Motor neuron (in vitro differentiated cells): ENCODE results near the gene REPIN1. TPM values are rescaled to one million over a fixed set of nuclear protein-coding genes. Genes with fewer than 3 reads are reported as not detected.

Experiments used
- ATAC-seq, 8 experiments: fragments of 200-7000 bp; cut with Tn5 transposase; replicated peaks in 6 of 8; 2 replicates each; pipeline ENCODE4 v1.8.0; 2021; ENCODE audit warnings: mild to moderate bottlenecking in 8 of 8, moderate library complexity in 8 of 8
- H3K27ac ChIP-seq, 2 donors: fragments of 250-450 bp; sonication (Bioruptor Pico); 2 replicates each; pipeline ENCODE4 v1.9.0; 2021; ENCODE audit warnings: antibody characterized with exemption in 2 of 2, mild to moderate bottlenecking in 2 of 2, moderate library complexity in 1 of 2
- H3K4me1 ChIP-seq, 2 donors: fragments of 250-450 bp; sonication (Bioruptor Pico); replicated peaks in 1 of 2; 2 replicates each; pipeline ENCODE4 v1.6.1; 2021; ENCODE audit warnings: antibody characterized with exemption in 2 of 2, mild to moderate bottlenecking in 2 of 2, moderate library complexity in 1 of 2
- H3K4me3 ChIP-seq, 5 donors: fragments of 250-450 bp; sonication (Bioruptor Pico); 2 replicates each; pipeline ENCODE4 v1.9.0; 2021; ENCODE audit warnings: antibody characterized with exemption in 5 of 5, mild to moderate bottlenecking in 5 of 5, moderate library complexity in 4 of 5
- WGBS, 10 experiments: fragments of 450-650 bp; shearing (Covaris generic); methylation state at CpG; one replicate each; pipeline ENCODE4 v1.0.0; 2022; 5-methylcytosine and 5-hydroxymethylcytosine counted together
- in situ Hi-C, 9 experiments: fragments of 400-800 bp; cut with MboI; loops; one replicate each; pipeline ENCODE4 v1.15.0; 2021; ENCODE audit warnings: low sequenced_read_pairs in 9 of 9, low pct_unique_long_range_greater_than_20kb in 2 of 9; ENCODE audit not compliant: unreplicated experiment in 9 of 9
- total RNA-seq, 8 experiments: library from RNA; unstranded; fragments of 300-600 nt; gene quantifications; 2 replicates each; pipeline versions ENCODE4 v1.2.3 to v1.2.4, GENCODE V29; 2022

The REPIN1 gene
- total RNA-seq, 8 experiments from 2014 or later, result 54.9 to 102 (median 67.1) TPM

DNA sequence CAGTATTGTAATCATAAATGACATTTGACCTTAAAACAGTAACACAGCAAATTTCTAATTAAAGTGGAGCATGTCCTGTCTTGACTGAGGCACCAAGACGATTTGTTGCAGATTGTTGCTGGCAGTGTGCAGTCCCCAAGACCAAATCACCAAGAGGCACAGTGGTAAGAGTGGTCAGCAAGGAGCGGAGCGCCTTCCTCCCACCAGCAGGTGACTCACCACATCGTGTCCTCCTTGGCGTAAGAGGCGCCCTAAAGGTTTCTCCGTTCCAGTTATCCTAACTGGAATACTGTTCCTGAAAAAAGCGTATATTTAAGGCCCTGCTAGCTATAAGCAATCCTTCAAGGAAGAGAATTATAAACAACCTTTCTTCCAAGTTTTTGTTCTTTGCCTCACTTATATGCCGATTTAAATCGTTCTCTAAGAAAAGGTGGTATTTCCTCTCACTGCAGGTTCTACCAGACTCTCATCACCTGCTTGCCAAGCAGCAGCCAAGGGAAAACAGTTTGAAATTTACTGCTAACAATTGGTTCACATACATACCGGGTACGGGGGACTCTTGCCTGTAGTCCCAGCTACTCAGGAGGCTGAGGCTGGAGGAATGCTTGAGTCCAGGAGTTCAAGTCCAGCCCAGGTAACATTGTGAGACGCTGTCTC lies 10.7 kb upstream of the REPIN1 start:
- in situ Hi-C loops, result no loop called here
- 66 to 93% (median 87%) methylated on average over 4 to 12 of the region's 13 CpGs; no CpG with 5 or more reads in 1 of the 10 experiments for WGBS, 10 experiments
- no peak for ATAC-seq
- peaks cover 11 to 15% of the 10 kb centered on the region in 2 donors for H3K4me1 ChIP-seq
- H3K4me3 ChIP-seq, result no peak overlapping the region
- no peak overlapping the region for H3K27ac ChIP-seq

DNA sequence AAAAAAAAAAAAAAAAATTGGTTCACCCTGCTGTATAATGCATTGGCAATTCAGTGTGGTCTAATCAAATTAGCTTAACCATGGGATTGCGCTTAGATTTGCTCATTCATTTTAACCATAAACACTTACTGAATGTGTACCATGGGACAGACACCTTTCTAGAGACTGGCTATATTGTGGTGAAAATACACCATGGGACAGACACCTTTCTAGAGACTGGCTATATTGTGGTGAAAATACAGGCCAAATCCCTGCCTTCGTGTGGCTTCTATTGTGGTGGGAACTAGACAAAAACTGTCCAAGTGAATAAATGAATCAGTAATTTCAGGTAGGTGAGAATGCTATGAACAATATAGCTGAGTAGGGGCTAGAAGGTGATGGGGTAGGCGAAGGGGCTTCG lies 10.2 kb upstream of the REPIN1 start:
- ATAC-seq, result no peak
- H3K4me3 ChIP-seq, result no peak overlapping the region
- H3K4me1 ChIP-seq, result peaks cover 11 to 15% of the 10 kb centered on the region in 2 donors
- no peak overlapping the region for H3K27ac ChIP-seq
- in situ Hi-C loops, result no loop called here
- WGBS, 10 experiments, result 79 to 100% (median 92%) methylated on average over 2 to 4 of the region's 4 CpGs; no CpG with 5 or more reads in 1 of the 10 experiments

DNA sequence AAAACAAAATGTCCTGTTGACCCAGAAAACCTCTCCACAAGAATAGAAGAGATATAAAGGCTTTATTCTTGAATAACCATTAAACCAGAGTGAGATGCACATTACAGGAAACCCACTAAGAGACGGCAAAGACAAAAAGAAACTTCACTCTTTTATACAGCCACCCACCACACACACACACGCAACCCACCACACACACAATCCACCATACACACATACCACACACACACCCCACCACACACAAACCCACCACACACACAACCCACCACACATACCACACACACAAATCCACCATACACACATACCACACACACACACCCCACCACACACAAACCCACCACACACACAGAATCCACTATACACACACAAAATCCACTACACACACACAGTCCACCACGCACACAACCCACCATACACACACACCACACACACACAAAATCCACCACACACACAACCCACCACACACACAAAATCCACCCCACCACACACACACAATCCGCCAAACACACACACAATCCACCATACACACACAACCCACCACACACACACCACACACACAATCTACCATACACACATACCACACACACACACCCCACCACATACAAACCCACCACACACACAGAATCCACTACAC lies 9.5 kb upstream of the REPIN1 start:
- Histone ChIP-seq H3K4me3 (no peak overlapping the region), H3K27ac (no peak overlapping the region), H3K4me1 (peaks cover 11 to 15% of the 10 kb centered on the region in 2 donors)
- no peak for ATAC-seq
- in situ Hi-C loops, result no loop called here
- WGBS, 10 experiments, result 71 to 100% (median 90%) methylated on average over 1 to 3 of the region's 4 CpGs; no CpG with 5 or more reads in 5 of the 10 experiments

DNA sequence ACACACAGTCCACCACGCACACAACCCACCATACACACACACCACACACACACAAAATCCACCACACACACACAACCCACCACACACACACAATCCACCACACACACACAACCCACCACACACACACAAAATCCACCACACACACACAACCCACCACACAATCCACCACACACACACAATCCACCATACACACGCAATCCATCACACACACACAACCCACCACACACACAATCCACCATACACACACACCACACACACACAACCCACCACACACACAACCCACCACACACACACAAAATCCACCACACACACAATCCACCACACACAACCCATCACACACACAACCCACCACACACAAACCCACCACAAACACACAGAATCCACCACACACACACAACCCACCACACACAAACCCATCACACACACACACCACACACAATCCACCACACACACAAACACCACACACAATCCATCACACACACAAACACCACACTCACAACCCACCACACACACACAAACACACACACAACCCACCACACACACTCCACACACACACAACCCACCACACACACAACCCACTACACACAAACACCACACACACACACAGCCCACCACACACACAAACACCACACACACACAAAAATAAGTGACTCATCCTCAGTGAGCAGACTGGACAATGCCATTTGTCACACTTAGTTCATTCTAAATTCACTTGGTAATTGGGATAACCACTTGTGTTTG lies 8.8 kb upstream of the REPIN1 start:
- in situ Hi-C loops, result no loop called here
- Histone ChIP-seq H3K4me1 (peaks cover 11 to 15% of the 10 kb centered on the region in 2 donors), H3K27ac (no peak overlapping the region), H3K4me3 (no peak overlapping the region)
- 80 to 100% (median 100%) methylated on average over 1 to 2 of the region's 2 CpGs; no CpG with 5 or more reads in 4 of the 10 experiments for WGBS, 10 experiments
- no peak for ATAC-seq

DNA sequence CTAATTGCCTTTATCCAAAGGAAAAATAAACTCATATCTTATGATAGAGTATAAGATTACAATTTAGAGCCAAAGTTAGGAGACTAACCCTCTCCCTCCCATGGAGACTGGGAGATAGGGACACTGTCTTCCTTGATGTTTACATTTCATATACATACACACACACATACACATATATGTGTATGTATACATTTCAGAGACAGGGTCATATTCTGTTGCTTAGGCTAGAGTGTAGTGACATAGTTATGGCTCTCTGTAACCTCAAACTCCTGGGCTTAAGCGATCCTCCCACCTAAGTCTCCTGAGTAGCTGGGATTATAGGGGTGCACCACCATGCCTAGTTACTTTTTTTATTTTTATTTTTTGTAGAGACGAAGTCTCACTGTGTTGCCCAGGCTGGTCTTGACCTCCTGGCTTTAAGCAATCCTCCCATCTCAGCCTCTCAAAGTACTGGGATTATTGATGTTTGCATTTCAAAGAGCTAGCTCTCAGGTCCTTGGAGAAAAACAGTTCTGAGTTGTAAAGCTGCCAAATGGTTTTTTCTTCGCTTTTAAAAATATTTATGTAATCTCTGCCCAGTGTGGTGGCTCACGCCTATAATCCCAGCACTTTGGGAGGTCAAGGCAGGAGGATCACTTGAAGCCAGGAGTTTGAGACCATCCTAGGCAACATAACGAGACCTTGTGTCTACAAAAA lies 8.1 kb upstream of the REPIN1 start:
- H3K4me1 ChIP-seq, result peaks cover 11 to 15% of the 10 kb centered on the region in 2 donors
- in situ Hi-C loops, result no loop called here
- WGBS, 10 experiments, result 42 to 100% (median 88%) methylated on average over 1 to 5 of the region's 5 CpGs; no CpG with 5 or more reads in 1 of the 10 experiments
- no peak overlapping the region for H3K4me3 ChIP-seq
- H3K27ac ChIP-seq, result no peak overlapping the region
- no peak for ATAC-seq

DNA sequence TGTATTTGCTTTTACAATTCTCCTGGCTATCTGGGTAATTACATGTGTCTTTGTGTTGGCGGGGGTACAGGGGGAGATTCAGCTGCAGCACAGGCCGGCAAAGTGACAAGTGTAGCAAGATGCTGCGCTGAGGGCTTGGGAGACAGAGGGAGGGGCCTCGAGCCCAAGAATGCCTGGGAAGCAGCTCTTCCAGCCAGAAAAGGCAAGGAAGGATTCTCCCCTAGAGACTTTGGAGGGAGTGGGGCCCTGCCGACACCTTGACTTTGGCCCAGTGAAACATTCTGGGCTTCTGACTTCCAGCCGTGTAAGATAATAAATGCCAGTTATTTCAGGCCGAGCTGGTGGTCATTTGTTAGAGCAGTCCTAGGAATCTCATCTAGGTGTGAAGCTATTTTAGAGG lies 7.2 kb upstream of the REPIN1 start:
- in situ Hi-C loops, result no loop called here
- Histone ChIP-seq H3K27ac (no peak overlapping the region), H3K4me1 (peaks cover 11 to 15% of the 10 kb centered on the region in 2 donors), H3K4me3 (no peak overlapping the region)
- WGBS, 10 experiments, result 20 to 100% (median 69%) methylated on average over 1 to 5 of the region's 7 CpGs; no CpG with 5 or more reads in 1 of the 10 experiments
- peak in 5 of 8 experiments; percentile 15 to 39 (median 32) for ATAC-seq

DNA sequence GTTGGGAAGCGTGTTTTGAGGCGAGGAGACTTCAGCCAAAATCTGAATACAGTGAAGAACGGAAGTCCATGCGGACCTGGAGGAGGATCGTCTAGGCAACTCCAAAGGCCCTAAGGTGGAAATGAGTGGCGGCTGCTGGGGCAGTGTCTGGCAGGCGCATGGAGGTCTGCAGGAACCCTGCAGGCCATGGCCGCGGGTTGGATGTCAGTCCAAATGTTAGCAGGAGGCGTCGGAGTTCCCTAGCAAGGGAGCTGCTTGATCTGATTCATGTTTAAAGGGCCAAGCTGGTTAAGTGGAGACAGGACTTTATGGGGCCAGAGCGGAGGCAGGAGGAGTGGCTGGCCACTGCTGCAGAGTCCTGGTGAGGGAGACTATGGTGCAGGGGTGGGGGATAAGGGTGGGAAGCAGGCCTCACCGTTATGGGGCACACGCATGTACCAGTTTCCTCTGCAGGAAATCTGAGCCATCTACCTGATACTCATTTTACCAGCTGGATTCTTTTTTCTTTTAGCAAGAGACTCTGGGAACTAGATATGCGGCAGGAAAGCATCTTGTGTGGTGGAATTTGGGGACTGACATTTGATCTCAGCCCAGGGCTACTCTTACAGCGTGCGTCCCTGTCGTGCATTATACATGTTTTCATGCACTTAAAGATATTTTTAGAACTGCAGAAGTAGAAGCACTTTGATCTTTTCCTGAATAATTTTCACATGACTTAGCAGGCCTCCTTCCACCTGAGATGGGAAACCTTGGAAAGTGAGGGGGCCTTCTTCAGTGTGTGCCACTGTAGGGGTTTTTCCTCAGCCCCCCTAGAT lies 6.6 kb upstream of the REPIN1 start:
- in situ Hi-C loops, result no loop called here
- Histone ChIP-seq H3K4me1 (peaks cover 11 to 15% of the 10 kb centered on the region in 2 donors), H3K4me3 (no peak overlapping the region), H3K27ac (no peak overlapping the region)
- 46 to 78% (median 64%) methylated on average over 5 to 10 of the region's 18 CpGs; no CpG with 5 or more reads in 6 of the 10 experiments for WGBS, 10 experiments
- ATAC-seq, result peak in 4 of 8 experiments; percentile 20 to 63 (median 34)

DNA sequence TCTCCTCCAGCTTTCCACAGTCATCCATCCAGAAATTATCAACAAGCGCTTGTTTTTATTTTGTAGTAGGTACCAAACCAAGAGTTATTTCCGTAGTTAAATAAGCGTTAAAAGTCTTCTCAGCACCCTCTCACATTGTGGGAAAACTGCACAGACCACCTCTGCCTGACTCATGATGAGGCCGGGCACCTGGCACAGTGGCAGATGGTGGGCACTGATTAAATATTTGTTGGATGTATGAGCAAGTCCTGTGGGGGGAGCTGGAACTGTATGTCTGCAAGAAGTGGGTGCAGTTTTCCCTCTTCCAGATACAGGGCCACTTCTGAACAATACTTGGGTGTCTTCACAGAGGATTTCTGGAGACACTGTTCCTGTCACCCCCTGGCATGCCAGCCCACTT lies 5.3 kb upstream of the REPIN1 start:
- peaks cover 17 to 21% of the 10 kb centered on the region in 2 donors for H3K4me1 ChIP-seq
- in situ Hi-C loops, result no loop called here
- no peak overlapping the region for H3K27ac ChIP-seq
- WGBS, 10 experiments, result 80 to 100% (median 93%) methylated on average over 1 to 3 of the region's 4 CpGs; no CpG with 5 or more reads in 3 of the 10 experiments
- no peak for ATAC-seq
- no peak overlapping the region for H3K4me3 ChIP-seq

DNA sequence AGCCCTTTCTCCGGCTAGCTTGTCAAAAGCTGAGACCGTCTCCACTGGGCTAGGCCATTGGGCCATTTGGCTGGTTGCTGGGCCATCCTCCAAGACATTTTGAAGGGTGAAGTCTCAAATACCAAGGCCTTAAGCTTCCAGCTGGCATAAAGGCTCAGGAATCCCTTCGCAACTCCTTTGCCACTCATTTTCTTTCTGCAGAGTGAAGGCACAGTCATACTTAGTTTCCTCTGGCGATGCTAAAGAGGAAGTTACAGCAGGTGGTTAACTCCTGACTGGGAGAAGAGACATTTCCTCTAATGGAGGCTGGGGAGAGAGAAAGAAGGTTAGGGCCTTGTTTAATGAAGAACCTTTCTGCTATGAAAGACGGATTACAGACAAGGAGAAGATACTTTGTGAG lies 4.8 kb upstream of the REPIN1 start:
- 48 to 96% (median 84%) methylated on average over 2 to 5 of the region's 5 CpGs; no CpG with 5 or more reads in 2 of the 10 experiments for WGBS, 10 experiments
- H3K4me3 ChIP-seq, result no peak overlapping the region
- in situ Hi-C loops, result no loop called here
- H3K4me1 ChIP-seq, result peaks cover 17 to 21% of the 10 kb centered on the region in 2 donors
- ATAC-seq, result no peak
- no peak overlapping the region for H3K27ac ChIP-seq

DNA sequence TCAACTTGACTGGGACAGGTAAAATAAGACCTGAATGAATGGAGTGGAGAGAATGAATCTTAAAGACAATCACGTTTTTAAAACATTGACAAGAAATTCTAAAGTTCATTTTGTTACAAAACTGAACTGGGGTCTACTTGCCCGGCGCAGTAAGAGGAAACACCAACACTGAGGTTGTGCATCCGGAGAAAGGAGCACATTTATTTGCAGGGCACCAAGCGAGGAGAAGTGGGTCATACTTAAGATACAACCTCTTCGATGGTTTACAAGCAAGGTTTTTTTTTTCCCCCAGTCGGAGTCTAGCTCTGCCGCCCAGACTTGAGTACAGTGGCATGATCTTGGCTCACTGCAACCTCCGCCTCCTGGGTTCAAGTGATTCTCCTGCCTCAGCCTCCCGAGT lies 3.4 kb upstream of the REPIN1 start:
- ATAC-seq, result no peak
- 86 to 97% (median 91%) methylated on average over 4 to 9 of the region's 10 CpGs; no CpG with 5 or more reads in 2 of the 10 experiments for WGBS, 10 experiments
- Histone ChIP-seq H3K27ac (no peak overlapping the region), H3K4me3 (no peak overlapping the region), H3K4me1 (peaks cover 19 to 26% of the 10 kb centered on the region in 2 donors)
- in situ Hi-C loops, result no loop called here

DNA sequence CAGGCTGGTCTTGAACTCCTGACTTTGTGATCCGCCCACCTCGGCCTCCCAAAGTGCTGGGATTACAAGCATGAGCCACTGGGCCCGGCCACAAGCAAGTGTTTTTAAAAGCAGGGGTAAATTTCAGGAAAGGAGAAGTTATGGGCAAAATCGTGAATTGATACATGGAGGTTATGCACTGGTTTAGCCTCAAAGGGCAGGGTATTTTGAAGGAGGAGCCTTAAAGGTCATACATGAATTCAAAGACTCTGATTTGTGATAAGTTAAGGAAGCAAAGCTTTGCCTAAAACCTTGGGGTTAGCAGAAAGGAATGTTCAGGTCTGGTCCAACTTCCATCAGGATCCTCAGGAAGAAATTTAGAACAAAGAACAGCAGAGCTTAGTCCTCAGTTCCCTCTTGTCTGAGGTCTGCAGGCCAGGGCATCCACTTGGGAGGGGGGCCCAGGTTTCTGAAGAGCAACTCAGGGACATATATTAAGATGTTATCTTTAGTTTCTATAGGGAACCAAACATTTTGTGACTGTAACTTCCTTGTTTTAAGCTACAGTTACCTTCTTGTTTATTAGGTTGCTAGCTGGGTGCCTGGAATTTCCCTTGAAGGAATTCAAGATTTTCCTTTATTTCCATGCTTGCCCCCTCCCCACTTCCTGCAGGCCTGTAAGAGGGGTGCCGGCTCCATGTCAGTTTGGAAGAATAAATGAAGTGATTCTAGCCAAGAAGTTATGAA lies 2.8 kb upstream of the REPIN1 start:
- Histone ChIP-seq H3K4me1 (peaks cover 25 to 32% of the 10 kb centered on the region in 2 donors), H3K27ac (no peak overlapping the region), H3K4me3 (no peak overlapping the region)
- in situ Hi-C loops, result no loop called here
- 77 to 100% (median 90%) methylated on average over 1 to 5 of the region's 5 CpGs; no CpG with 5 or more reads in 1 of the 10 experiments for WGBS, 10 experiments
- no peak for ATAC-seq
